RWPE2 (cell line): ENCODE results near the gene MYH7.
"Not testable (repeated sequence)": the region's sequence is repeated elsewhere in the genome, so short reads cannot be mapped to it uniquely, and the experiment has no call there.

Experiments used
- ATAC-seq: fragments of 200-7000 bp; cut with Tn5 transposase; 3 replicates; pipeline ENCODE4 v1.9.1; 2021; ENCODE audit warnings: low read depth
- DNase-seq: peaks from one replicate; pipeline ENCODE4 v3.0.0-alpha.2; 2020; ENCODE audit warnings: low spot score
- H3K27ac ChIP-seq: fragments of 450-650 bp; 2 replicates; pipeline ENCODE4 v1.5.1; 2017; ENCODE audit warnings: mild to moderate bottlenecking; ENCODE audit not compliant: poor library complexity, severe bottlenecking
- H3K27me3 ChIP-seq: fragments of 250-450 bp; sonication (Bioruptor Pico); 2 replicates; pipeline ENCODE4 v1.5.1; 2021; ENCODE audit warnings: mild to moderate bottlenecking, moderate library complexity; ENCODE audit not compliant: insufficient read depth, poor library complexity, severe bottlenecking
- H3K36me3 ChIP-seq: fragments of 250-450 bp; sonication (Bioruptor Pico); 2 replicates; pipeline ENCODE4 v1.5.1; 2020; ENCODE audit warnings: low read depth, mild to moderate bottlenecking, moderate library complexity
- H3K4me1 ChIP-seq: fragments of 250-450 bp; sonication (Bioruptor Pico); 2 replicates; pipeline ENCODE4 v1.5.1; 2021; ENCODE audit warnings: mild to moderate bottlenecking, moderate library complexity; ENCODE audit not compliant: insufficient read depth, poor library complexity, severe bottlenecking
- H3K4me3 ChIP-seq: fragments of 250-450 bp; sonication (Bioruptor Pico); 2 replicates; pipeline ENCODE4 v1.5.1; 2021; ENCODE audit warnings: mild to moderate bottlenecking, moderate library complexity; ENCODE audit not compliant: severe bottlenecking
- H3K9me3 ChIP-seq: fragments of 250-450 bp; sonication (Bioruptor Pico); 2 replicates; pipeline ENCODE4 v1.5.1; 2021; ENCODE audit warnings: mild to moderate bottlenecking, moderate library complexity; ENCODE audit not compliant: severe bottlenecking
- TF ChIP-seq, protein P1 (sequence below): fragments of 450-650 bp; IDR thresholded peaks from one replicate; pipeline ENCODE4 v1.5.1; 2017; ENCODE audit warnings: mild to moderate bottlenecking, moderate library complexity; ENCODE audit not compliant: poor library complexity, severe bottlenecking

MYH7 gene

DNA sequence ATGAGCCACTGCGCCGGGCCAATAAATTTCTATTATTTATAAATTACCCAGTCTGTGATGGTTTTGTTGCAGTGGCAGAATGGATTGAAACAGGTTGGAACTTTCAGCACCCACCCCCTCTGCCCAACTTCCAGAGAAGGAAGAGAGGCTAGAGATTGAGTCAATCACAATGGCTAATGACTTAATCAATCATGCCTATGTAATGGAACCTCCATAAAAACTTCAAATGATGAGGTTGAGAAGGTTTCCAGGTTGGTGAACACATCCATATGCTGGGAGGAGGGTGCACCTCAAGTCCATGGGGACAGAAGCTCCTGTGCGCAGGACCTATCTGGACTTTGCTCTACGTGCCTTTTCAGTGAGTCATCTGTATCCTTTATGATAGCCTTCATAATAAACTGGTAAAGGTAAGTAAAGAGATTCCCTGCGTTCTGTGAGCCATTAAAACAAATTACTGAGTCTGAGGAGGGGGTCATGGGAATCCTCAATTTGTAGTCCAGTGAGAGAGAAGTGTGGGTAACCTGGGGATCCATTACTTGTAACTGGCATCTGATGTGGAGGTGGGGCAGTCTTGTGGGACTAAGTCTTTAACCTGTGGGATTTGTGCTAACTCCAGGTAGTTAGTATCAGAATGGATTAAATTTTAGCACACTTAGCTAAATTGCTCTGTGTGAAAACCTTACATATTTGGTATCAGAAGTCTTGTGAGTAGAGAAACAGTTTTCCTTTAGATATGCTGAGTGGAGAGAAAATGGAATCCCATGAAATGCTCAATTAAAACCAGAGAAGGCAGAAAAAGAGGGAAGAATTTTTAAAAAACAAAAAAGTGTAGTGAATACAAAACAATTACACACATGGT, 22.4 kb upstream of the MYH7 start:
- DNase-seq (no peak), ATAC-seq (peak; percentile 51; the same call in 1 of the 3 replicates)
- TF ChIP-seq, protein P1, sequence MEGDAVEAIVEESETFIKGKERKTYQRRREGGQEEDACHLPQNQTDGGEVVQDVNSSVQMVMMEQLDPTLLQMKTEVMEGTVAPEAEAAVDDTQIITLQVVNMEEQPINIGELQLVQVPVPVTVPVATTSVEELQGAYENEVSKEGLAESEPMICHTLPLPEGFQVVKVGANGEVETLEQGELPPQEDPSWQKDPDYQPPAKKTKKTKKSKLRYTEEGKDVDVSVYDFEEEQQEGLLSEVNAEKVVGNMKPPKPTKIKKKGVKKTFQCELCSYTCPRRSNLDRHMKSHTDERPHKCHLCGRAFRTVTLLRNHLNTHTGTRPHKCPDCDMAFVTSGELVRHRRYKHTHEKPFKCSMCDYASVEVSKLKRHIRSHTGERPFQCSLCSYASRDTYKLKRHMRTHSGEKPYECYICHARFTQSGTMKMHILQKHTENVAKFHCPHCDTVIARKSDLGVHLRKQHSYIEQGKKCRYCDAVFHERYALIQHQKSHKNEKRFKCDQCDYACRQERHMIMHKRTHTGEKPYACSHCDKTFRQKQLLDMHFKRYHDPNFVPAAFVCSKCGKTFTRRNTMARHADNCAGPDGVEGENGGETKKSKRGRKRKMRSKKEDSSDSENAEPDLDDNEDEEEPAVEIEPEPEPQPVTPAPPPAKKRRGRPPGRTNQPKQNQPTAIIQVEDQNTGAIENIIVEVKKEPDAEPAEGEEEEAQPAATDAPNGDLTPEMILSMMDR: no peak
- Histone ChIP-seq H3K4me3 (no peak overlapping the region), H3K36me3 (no peaks in the 10 kb centered on the region), H3K27ac (no peak overlapping the region), H3K9me3 (no peaks in the 10 kb centered on the region), H3K4me1 (peaks cover 4% of the 10 kb centered on the region), H3K27me3 (no peaks in the 10 kb centered on the region)

DNA sequence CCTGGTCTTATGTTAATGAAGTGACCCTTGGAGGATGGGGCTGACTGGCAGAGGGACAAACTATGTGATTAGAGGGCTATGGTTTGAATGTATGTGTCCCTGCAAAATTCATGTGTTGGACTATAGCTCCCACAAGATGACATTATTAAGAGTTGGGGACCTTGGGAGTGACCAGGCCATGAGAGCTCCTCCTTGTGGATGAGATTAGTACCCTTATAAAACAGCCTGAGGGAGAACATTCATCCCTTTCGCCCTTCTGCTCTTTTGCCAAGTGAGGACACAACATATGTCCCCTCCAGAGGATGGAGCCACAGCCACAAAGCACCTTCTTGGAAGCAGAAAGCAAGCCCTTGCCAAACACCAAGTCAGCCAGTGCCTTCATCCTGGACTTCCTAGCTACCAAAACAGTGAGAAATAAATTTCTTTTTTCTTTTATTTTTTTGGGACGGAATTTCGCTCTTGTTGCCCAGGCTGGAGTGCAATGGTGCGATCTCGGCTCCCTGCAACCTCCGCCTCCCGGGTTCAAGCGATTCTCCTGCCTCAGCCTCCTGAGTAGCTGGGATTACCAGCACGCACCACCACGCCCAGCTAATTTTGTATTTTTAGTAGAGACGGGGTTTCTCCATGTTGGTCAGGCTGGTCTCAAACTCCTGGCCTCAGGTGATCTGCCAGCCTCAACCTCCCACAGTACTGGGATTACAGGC, 21.6 kb upstream of the MYH7 start:
- not testable (repeated sequence) for H3K9me3 ChIP-seq, H3K4me3 ChIP-seq, ATAC-seq, H3K27me3 ChIP-seq, H3K27ac ChIP-seq, DNase-seq, H3K4me1 ChIP-seq, H3K36me3 ChIP-seq

DNA sequence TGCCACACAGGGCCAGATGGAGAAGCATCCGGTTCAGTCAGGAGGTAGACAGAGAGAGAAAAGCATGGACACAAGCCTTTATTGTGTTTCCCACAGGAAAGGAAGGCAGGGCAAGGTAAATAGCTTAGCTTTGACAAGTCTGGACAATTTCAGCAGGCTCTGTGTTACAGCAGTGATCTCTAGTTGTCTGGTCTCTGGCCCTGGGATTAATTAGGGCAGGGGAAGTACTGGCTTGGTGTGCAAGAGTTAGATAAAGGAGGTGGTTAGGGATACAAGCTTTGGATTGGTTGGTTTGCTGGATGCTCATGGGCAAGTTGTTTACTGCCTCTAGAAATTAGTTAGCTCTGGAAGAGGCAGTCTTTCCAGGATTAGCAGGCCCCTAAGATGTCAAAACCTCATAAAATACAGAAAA, 19.0 kb upstream of the MYH7 start:
- no peaks in the 10 kb centered on the region for H3K9me3 ChIP-seq
- ATAC-seq (peak; percentile 89), DNase-seq (no peak)
- H3K27ac ChIP-seq: peak overlapping the region; percentile 1
- TF ChIP-seq, protein P1: no peak
- no peaks in the 10 kb centered on the region for H3K36me3 ChIP-seq
- peaks cover 4% of the 10 kb centered on the region for H3K4me1 ChIP-seq
- H3K27me3 ChIP-seq: no peaks in the 10 kb centered on the region
- H3K4me3 ChIP-seq: no peak overlapping the region

DNA sequence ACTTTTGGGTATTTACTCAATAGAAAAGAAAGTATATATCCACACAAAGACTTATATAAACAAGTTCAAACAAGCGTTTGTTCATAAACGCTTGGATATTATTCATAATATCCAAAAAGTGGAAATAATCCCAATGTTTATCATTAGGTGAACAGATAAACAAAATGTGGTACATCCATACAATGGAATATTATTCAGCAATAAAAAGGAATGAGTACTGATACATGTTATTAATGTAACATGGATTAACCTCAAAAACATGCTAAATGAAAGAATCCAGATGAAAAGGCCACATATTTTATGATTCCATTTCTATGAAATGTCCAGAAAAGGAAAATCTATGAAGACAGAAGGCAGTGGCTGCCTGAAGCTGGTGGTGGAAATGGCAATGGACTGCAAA, 16.8 kb upstream of the MYH7 start:
- peaks cover 4% of the 10 kb centered on the region for H3K4me1 ChIP-seq
- no peak for ATAC-seq

DNA sequence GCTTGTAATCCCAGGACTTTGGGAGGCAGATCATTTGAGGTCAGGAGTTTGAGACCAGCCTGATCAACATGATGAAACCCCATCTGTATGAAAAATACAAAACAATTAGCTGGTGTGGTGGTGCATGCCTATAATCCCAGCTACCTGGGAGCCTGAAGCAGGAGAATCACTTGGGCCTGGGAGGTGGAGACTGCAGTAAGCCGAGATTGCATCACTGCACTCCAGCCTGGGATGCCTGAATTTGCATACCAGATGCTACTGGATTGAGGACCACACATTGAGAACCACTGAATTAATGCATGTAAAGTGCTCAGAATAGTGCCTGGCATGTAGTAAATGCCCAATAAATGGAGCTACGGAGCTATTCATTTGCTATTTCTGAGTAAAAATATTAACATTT, 14.9 kb upstream of the MYH7 start:
- H3K27ac ChIP-seq: no peak overlapping the region
- no peak for ATAC-seq
- no peak overlapping the region for H3K4me3 ChIP-seq
- peaks cover 4% of the 10 kb centered on the region for H3K4me1 ChIP-seq
- TF ChIP-seq, protein P1: no peak
- H3K36me3 ChIP-seq: no peaks in the 10 kb centered on the region
- DNase-seq: no peak
- no peaks in the 10 kb centered on the region for H3K9me3 ChIP-seq
- no peaks in the 10 kb centered on the region for H3K27me3 ChIP-seq

More for the DNA sequence above, 16.8 kb upstream of the MYH7 start:
- H3K4me3 ChIP-seq: no peak overlapping the region
- no peaks in the 10 kb centered on the region for H3K9me3 ChIP-seq
- no peak for DNase-seq
- TF ChIP-seq, protein P1: no peak
- H3K27ac ChIP-seq: no peak overlapping the region
- H3K27me3 ChIP-seq: no peaks in the 10 kb centered on the region
- no peaks in the 10 kb centered on the region for H3K36me3 ChIP-seq
